H1 (cell line): ENCODE data around the gene HIBADH. TPM values are rescaled to one million over a fixed set of nuclear protein-coding genes. Genes with fewer than 3 reads are reported as not detected.

Experiments
- CTCF ChIA-PET: fragments of 300-600 bp; sonication (Branson Sonifier 250); formaldehyde crosslinking; loops from one replicate; lab custom pipeline; 2021; ENCODE audit not compliant: partially characterized antibody; lab: Charles Lee
- POLR2A ChIA-PET: fragments of 300-600 bp; sonication (Branson Sonifier 250); formaldehyde crosslinking; loops from one replicate; lab custom pipeline; 2021; ENCODE audit warnings: inconsistent platforms; ENCODE audit not compliant: partially characterized antibody; lab: Charles Lee
- DNase-seq, 2 experiments: peaks; one replicate each; pipeline versions ENCODE4 v3.0.0 to v3.0.0-alpha.2; 2010 to 2022; ENCODE audit warnings: low spot score in 2 of 2, low read depth in 1 of 2, mixed read lengths in 1 of 2
- FAIRE-seq: peaks from 2 replicates; lab custom pipeline; 2011; peaks lifted over from hg19 to GRCh38; lab: Jason Lieb, UNC
- H2AFZ ChIP-seq: 2 replicates; pipeline ENCODE4 v1.8.1; 2012; ENCODE audit warnings: low read length, inconsistent platforms
- H2AK5ac ChIP-seq: 2 replicates; pipeline ENCODE4 v1.6.1; 2013; ENCODE audit warnings: low read depth, low read length
- H2BK120ac ChIP-seq: replicated peaks from 2 replicates; pipeline ENCODE3; 2013; ENCODE audit warnings: low read depth, low read length, inconsistent platforms
- H2BK12ac ChIP-seq: 2 replicates; pipeline ENCODE4 v1.6.1; 2013; ENCODE audit warnings: low read depth, low read length
- H2BK15ac ChIP-seq: 2 replicates; pipeline ENCODE4 v1.6.1; 2013; ENCODE audit warnings: low read length
- H2BK20ac ChIP-seq: 2 replicates; pipeline ENCODE4 v1.6.1; 2013; ENCODE audit warnings: low read length
- H2BK5ac ChIP-seq: 2 replicates; pipeline ENCODE4 v1.6.1; 2013; ENCODE audit warnings: low read depth, low read length
- H3K14ac ChIP-seq: 2 replicates; pipeline ENCODE4 v1.6.1; 2013; ENCODE audit warnings: inconsistent platforms; ENCODE audit not compliant: insufficient read length
- H3K18ac ChIP-seq: 2 replicates; pipeline ENCODE4 v1.6.1; 2013; ENCODE audit warnings: low read length; ENCODE audit errors: extremely low read depth
- H3K23ac ChIP-seq: 2 replicates; pipeline ENCODE4 v1.6.1; 2013; ENCODE audit warnings: inconsistent platforms; ENCODE audit not compliant: insufficient read length
- H3K23me2 ChIP-seq: 2 replicates; pipeline ENCODE4 v1.6.1; 2013; ENCODE audit warnings: low read depth, low read length
- H3K27ac ChIP-seq: 2 replicates; pipeline ENCODE4 v1.6.1; 2011; ENCODE audit warnings: low read depth, low read length, inconsistent platforms
- H3K27me3 ChIP-seq, 4 experiments: replicated peaks in 1 of 4; 1 replicate in 1 of 4; 2 replicates in 3 of 4; pipeline versions ENCODE4 v1.6.1 to v1.8.1; 2011 to 2013; ENCODE audit warnings: low read length in 3 of 4, mild to moderate bottlenecking in 3 of 4, inconsistent platforms in 2 of 4, mixed read lengths in 2 of 4, moderate library complexity in 1 of 4; ENCODE audit not compliant: control insufficient read depth in 3 of 4, insufficient read depth in 3 of 4; ENCODE audit errors: extremely low read depth in 1 of 4
- H3K36me3 ChIP-seq, 4 experiments: 2 replicates each; pipeline versions ENCODE4 v1.6.1 to v1.8.1; 2011 to 2013; ENCODE audit warnings: mild to moderate bottlenecking in 4 of 4, low read length in 3 of 4, moderate library complexity in 2 of 4, control low read depth in 1 of 4, inconsistent platforms in 1 of 4; ENCODE audit not compliant: insufficient read depth in 4 of 4, control insufficient read depth in 2 of 4
- H3K4ac ChIP-seq: replicated peaks from 2 replicates; pipeline ENCODE3; 2013; ENCODE audit warnings: low read length, low read depth, mixed read lengths, inconsistent platforms; ENCODE audit not compliant: insufficient read length
- H3K4me1 ChIP-seq, 4 experiments: replicated peaks in 1 of 4; 1 replicate in 1 of 4; 2 replicates in 3 of 4; pipeline versions ENCODE4 v1.6.1 to v1.8.1; 2011 to 2013; ENCODE audit warnings: low read length in 3 of 4, inconsistent platforms in 2 of 4, mixed read lengths in 1 of 4; ENCODE audit not compliant: insufficient read depth in 4 of 4, control insufficient read depth in 3 of 4
- H3K4me2 ChIP-seq, 2 experiments: 2 replicates each; pipeline versions ENCODE4 v1.6.1 to v1.8.1; 2011 to 2013; ENCODE audit warnings: low read depth in 2 of 2, low read length in 2 of 2, control low read depth in 1 of 2, inconsistent platforms in 1 of 2, mild to moderate bottlenecking in 1 of 2; ENCODE audit not compliant: insufficient read depth in 1 of 2
- H3K4me3 ChIP-seq, 4 experiments: fragments of 200-600, 300-600 bp in 1 of 4; sonication (generic), shearing (Covaris generic), sonication (Bioruptor Twin) in 1 of 4; 2 replicates each; pipeline versions ENCODE4 v1.5.1 to v1.8.1; 2011 to 2016; ENCODE audit warnings: low read length in 4 of 4, low read depth in 3 of 4, control low read depth in 2 of 4, inconsistent platforms in 2 of 4, mild to moderate bottlenecking in 2 of 4, mixed read lengths in 1 of 4, moderate library complexity in 1 of 4; ENCODE audit not compliant: insufficient read depth in 2 of 4; ENCODE audit errors: extremely low read depth in 1 of 4
- H3K56ac ChIP-seq: replicated peaks from 2 replicates; pipeline ENCODE3; 2013; ENCODE audit warnings: low read depth, mild to moderate bottlenecking, mixed read lengths, low read length, inconsistent platforms; ENCODE audit not compliant: insufficient read length
- H3K79me1 ChIP-seq: 2 replicates; pipeline ENCODE4 v1.6.1; 2013; ENCODE audit warnings: low read depth, low read length, control low read depth
- H3K79me2 ChIP-seq, 2 experiments: 2 replicates each; pipeline versions ENCODE4 v1.6.1 to v1.8.1; 2012 to 2013; ENCODE audit warnings: low read length in 2 of 2, mild to moderate bottlenecking in 2 of 2, inconsistent platforms in 1 of 2; ENCODE audit not compliant: insufficient read depth in 2 of 2, control insufficient read depth in 1 of 2
- H3K9ac ChIP-seq, 4 experiments: replicated peaks in 1 of 4; 1 replicate in 1 of 4; 2 replicates in 3 of 4; pipeline versions ENCODE4 v1.6.1 to v1.8.1; 2011 to 2013; ENCODE audit warnings: low read depth in 3 of 4, low read length in 3 of 4, control low read depth in 2 of 4, mild to moderate bottlenecking in 2 of 4, moderate library complexity in 2 of 4, inconsistent platforms in 1 of 4; ENCODE audit errors: extremely low read depth in 1 of 4
- H3K9me3 ChIP-seq, 2 experiments: 2 replicates each; pipeline versions ENCODE4 v1.6.1 to v1.8.1; 2012 to 2013; ENCODE audit warnings: mild to moderate bottlenecking in 2 of 2, moderate library complexity in 2 of 2, control low read depth in 1 of 2, inconsistent platforms in 1 of 2, low read depth in 1 of 2, low read length in 1 of 2, mixed read lengths in 1 of 2; ENCODE audit not compliant: insufficient read depth in 2 of 2
- H4K20me1 ChIP-seq, 2 experiments: replicated peaks in 1 of 2; 2 replicates each; pipeline versions ENCODE3 to v1.8.1; 2011 to 2013; ENCODE audit warnings: inconsistent platforms in 2 of 2, low read length in 2 of 2, mild to moderate bottlenecking in 1 of 2; ENCODE audit not compliant: insufficient read depth in 2 of 2, control insufficient read depth in 1 of 2
- H4K5ac ChIP-seq: 2 replicates; pipeline ENCODE4 v1.6.1; 2013; ENCODE audit warnings: low read length, low read depth, mixed read lengths, inconsistent platforms; ENCODE audit not compliant: insufficient read length
- H4K8ac ChIP-seq: 2 replicates; pipeline ENCODE4 v1.8.0; 2013; ENCODE audit warnings: mild to moderate bottlenecking, moderate library complexity, low read length, inconsistent platforms; ENCODE audit not compliant: insufficient read depth; ENCODE audit errors: extremely low read depth
- H4K91ac ChIP-seq: replicated peaks from 2 replicates; pipeline ENCODE3; 2013; ENCODE audit warnings: low read length, mixed read lengths, inconsistent platforms; ENCODE audit not compliant: insufficient read length
- CBX5 ChIP-seq: fragments of 300-800, 300-1000 bp; sonication (generic); IDR thresholded peaks from 2 replicates; pipeline ENCODE4 v1.7.1; 2016; ENCODE audit warnings: antibody characterized with exemption, low read length, low read depth
- CHD1 ChIP-seq: IDR thresholded peaks from 2 replicates; pipeline ENCODE4 v1.6.1; 2012; ENCODE audit warnings: low read depth, low read length, improper control_type of control experiment
- CREB1 ChIP-seq: IDR thresholded peaks from 2 replicates; pipeline ENCODE4 v1.6.1; 2012; ENCODE audit warnings: inconsistent platforms
- MAFK ChIP-seq: IDR thresholded peaks from 2 replicates; pipeline ENCODE4 v1.6.1; 2012; ENCODE audit warnings: low read depth, mild to moderate bottlenecking, improper control_type of control experiment, low read length
- RXRA ChIP-seq: IDR thresholded peaks from 2 replicates; pipeline ENCODE4 v1.6.1; 2011; ENCODE audit warnings: low read depth, mild to moderate bottlenecking, low read length, moderate library complexity; ENCODE audit not compliant: insufficient read depth
- SAP30 ChIP-seq: fragments of 300-600 bp; sonication (generic); IDR thresholded peaks from 2 replicates; pipeline ENCODE4 v1.7.1; 2012; ENCODE audit warnings: low read length, moderate library complexity, mild to moderate bottlenecking, inconsistent platforms; ENCODE audit not compliant: insufficient read depth, insufficient replicate concordance
- SIX5 ChIP-seq: IDR thresholded peaks from 2 replicates; pipeline ENCODE4 v1.6.1; 2011; ENCODE audit warnings: mild to moderate bottlenecking, low read depth, low read length
- SRF ChIP-seq: IDR thresholded peaks from 2 replicates; pipeline ENCODE4 v1.6.1; 2011; ENCODE audit warnings: mild to moderate bottlenecking, low read depth, low read length, moderate library complexity
- WGBS, 2 experiments: shearing (Covaris generic) in 1 of 2; methylation state at CpG; one replicate each; pipeline versions ENCODE4 v1.1.6 to v1.1.7; 2013 to 2015; ENCODE audit warnings: low lambda C conversion rate in 2 of 2, mixed read lengths in 2 of 2, inconsistent platforms in 1 of 2, low coverage in 1 of 2, missing lambda C conversion rate in 1 of 2; ENCODE audit not compliant: insufficient replicate concordance in 2 of 2, insufficient coverage in 1 of 2, insufficient read length in 1 of 2; ENCODE audit errors: extremely low coverage in 1 of 2, missing lambda C conversion rate in 1 of 2; 5-methylcytosine and 5-hydroxymethylcytosine counted together
- polyA plus RNA-seq, 7 experiments: library from polyadenylated mRNA; depleted of rRNA in 3 of 7; stranded (reverse) in 5 of 7; unstranded in 2 of 7; fragments of >200 nt in 5 of 7; fragments of 200-250 nt in 2 of 7; gene quantifications; 1 replicate in 5 of 7; 2 replicates in 1 of 7; 4 replicates in 1 of 7; pipeline versions ENCODE4 v1.2.1 to v1.2.3, GENCODE V29; 2011 to 2013; ENCODE audit warnings: missing spikeins in 2 of 7, mixed read lengths in 2 of 7
- total RNA-seq: library from RNA; stranded (reverse); fragmentation: NEBNext Ultra II Directional; extraction: Animal tissue kit (Norgen Biotek cat#: 25700); gene quantifications from 2 replicates; pipeline ENCODE4 v1.2.1, GENCODE V29; 2021
- TF ChIP-seq, protein P1 (sequence below): IDR thresholded peaks from 2 replicates; pipeline ENCODE4 v1.6.1; 2011; ENCODE audit warnings: low read length, improper control_type of control experiment

Gene HIBADH
- total and polyA plus RNA-seq, 2 of the 8 experiments (the other 6 are each of a cell fraction or from before 2014, with no cell fraction given): 30.1 to 39.5 TPM

- Histone ChIP-seq H3K56ac (no peak overlapping the region), H2BK5ac (no peak overlapping the region), H3K4me2 (no peak overlapping the region), H2BK15ac (no peak overlapping the region), H3K9ac (no peak overlapping the region), H3K36me3 (no peaks in the 10 kb centered on the region), H3K14ac (no peak overlapping the region), H2BK12ac (no peak overlapping the region), H3K4ac (no peak overlapping the region), H3K4me1 (no peaks in the 10 kb centered on the region), H2BK120ac (no peak overlapping the region), H3K23ac (no peak overlapping the region), H3K79me1 (no peaks in the 10 kb centered on the region), H3K79me2 (no peaks in the 10 kb centered on the region), H3K23me2 (no peaks in the 10 kb centered on the region), H3K27ac (no peak overlapping the region), H3K27me3 (no peaks in the 10 kb centered on the region), H4K5ac (no peak overlapping the region), H4K8ac (no peak overlapping the region), H2AFZ (no peak overlapping the region), H3K4me3 (no peak overlapping the region), H4K20me1 (no peaks in the 10 kb centered on the region), H2AK5ac (no peak overlapping the region), H2BK20ac (no peak overlapping the region), H4K91ac (no peak overlapping the region), H3K9me3 (no peaks in the 10 kb centered on the region), H3K18ac (no peak overlapping the region)
- ChIA-PET CTCF (interaction anchor here (1.1 to 1.7 kb wide), 4 partner anchors 9 to 244 kb away, joined by 3 to 5 read pairs (median 4); no protein-coding TSS in a partner anchor), POLR2A (no interaction called here)
- no peak for DNase-seq
- no peak for FAIRE-seq
- 95% methylated on average over 1 of the region's 1 CpG; no CpG with 5 or more reads in 1 of the 2 experiments for WGBS, 2 experiments
- TF ChIP-seq MAFK (no peak), RXRA (no peak), SIX5 (no peak), SAP30 (no peak), SRF (no peak), CBX5 (no peak), CREB1 (no peak), CHD1 (no peak)
- TF ChIP-seq, protein P1, sequence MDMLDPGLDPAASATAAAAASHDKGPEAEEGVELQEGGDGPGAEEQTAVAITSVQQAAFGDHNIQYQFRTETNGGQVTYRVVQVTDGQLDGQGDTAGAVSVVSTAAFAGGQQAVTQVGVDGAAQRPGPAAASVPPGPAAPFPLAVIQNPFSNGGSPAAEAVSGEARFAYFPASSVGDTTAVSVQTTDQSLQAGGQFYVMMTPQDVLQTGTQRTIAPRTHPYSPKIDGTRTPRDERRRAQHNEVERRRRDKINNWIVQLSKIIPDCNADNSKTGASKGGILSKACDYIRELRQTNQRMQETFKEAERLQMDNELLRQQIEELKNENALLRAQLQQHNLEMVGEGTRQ: no peak
Measured at GRCh38 chr7:27478084-27478483, 184.6 kb downstream of the HIBADH start.
